ENCODE measurements around the gene RELN. TPM values are rescaled to one million over a fixed set of nuclear protein-coding genes. Genes with fewer than 3 reads are reported as not detected.

RELN gene
- total RNA-seq, 2 donors from 2014 or later, result 2.6 to 3.0 TPM

- Histone ChIP-seq H3K9me3 (no peaks in the 10 kb centered on the region), H3K4me3 (no peak overlapping the region), H3K27ac (no peak overlapping the region), H3K36me3 (no peaks in the 10 kb centered on the region), H3K4me1 (replicated peaks) (no peaks in the 10 kb centered on the region), H3K27me3 (replicated peaks; ENCODE audit: insufficient read depth) (no peaks in the 10 kb centered on the region)
- no peak for DNase-seq (ENCODE audit: low spot score)
- intact Hi-C loops (cut with DNase I), result no loop called here
- WGBS, result 82% methylated on average over 12 of the region's 12 CpGs
- no peak for TF ChIP-seq POLR2AphosphoS5 (IDR thresholded peaks at IDR 0.05)
- TF ChIP-seq, protein P1, sequence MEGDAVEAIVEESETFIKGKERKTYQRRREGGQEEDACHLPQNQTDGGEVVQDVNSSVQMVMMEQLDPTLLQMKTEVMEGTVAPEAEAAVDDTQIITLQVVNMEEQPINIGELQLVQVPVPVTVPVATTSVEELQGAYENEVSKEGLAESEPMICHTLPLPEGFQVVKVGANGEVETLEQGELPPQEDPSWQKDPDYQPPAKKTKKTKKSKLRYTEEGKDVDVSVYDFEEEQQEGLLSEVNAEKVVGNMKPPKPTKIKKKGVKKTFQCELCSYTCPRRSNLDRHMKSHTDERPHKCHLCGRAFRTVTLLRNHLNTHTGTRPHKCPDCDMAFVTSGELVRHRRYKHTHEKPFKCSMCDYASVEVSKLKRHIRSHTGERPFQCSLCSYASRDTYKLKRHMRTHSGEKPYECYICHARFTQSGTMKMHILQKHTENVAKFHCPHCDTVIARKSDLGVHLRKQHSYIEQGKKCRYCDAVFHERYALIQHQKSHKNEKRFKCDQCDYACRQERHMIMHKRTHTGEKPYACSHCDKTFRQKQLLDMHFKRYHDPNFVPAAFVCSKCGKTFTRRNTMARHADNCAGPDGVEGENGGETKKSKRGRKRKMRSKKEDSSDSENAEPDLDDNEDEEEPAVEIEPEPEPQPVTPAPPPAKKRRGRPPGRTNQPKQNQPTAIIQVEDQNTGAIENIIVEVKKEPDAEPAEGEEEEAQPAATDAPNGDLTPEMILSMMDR (IDR thresholded peaks at IDR 0.05), result no peak
- TF ChIP-seq POLR2A (IDR thresholded peaks at IDR 0.05), result no peak
These were observed 438.4 kb downstream of the RELN start for GRCh38 chr7:103551016-103551415.

DNA sequence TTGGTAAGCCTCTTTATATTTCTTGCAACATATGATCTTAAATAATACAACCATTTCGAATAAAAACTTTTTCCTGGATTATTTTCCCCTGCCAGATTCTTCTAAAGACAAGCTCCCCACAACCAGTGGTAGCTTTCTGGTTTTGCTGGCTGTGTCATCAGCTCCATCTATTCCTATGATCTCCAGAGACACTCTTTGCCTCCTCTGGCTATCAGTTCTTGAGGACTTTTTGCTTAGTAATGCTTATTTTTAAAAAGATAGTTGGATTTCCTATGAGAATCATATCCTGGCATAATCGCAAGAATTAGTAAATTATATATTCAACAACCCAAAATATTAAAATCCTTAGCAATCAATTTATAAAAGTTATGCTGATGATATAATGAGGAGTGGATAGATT, 439.7 kb downstream of the RELN start:
- H3K27me3 ChIP-seq (replicated peaks; ENCODE audit: insufficient read depth), result no peaks in the 10 kb centered on the region
- H3K4me1 ChIP-seq (replicated peaks), result no peaks in the 10 kb centered on the region
- H3K4me3 ChIP-seq, result no peak overlapping the region
- DNase-seq (ENCODE audit: low spot score), result no peak
- no peak overlapping the region for H3K27ac ChIP-seq
- intact Hi-C loops (cut with DNase I), result no loop called here
- no peaks in the 10 kb centered on the region for H3K36me3 ChIP-seq
- no peak for TF ChIP-seq POLR2A (IDR thresholded peaks at IDR 0.05)
- TF ChIP-seq, protein P1 (IDR thresholded peaks at IDR 0.05), result no peak
- TF ChIP-seq POLR2AphosphoS5 (IDR thresholded peaks at IDR 0.05), result no peak
- no peaks in the 10 kb centered on the region for H3K9me3 ChIP-seq
- 84% methylated on average over 2 of the region's 2 CpGs for WGBS

- H3K9me3 ChIP-seq, result no peaks in the 10 kb centered on the region
- H3K4me1 ChIP-seq (replicated peaks), result no peaks in the 10 kb centered on the region
- H3K27ac ChIP-seq, result no peak overlapping the region
- no peak for DNase-seq (ENCODE audit: low spot score)
- intact Hi-C loops (cut with DNase I), result no loop called here
- TF ChIP-seq POLR2AphosphoS5 (IDR thresholded peaks at IDR 0.05) (no peak), POLR2A (IDR thresholded peaks at IDR 0.05) (no peak)
- TF ChIP-seq, protein P1 (IDR thresholded peaks at IDR 0.05), result no peak
- H3K4me3 ChIP-seq, result no peak overlapping the region
- 77% methylated on average over 3 of the region's 3 CpGs for WGBS
- H3K27me3 ChIP-seq (replicated peaks; ENCODE audit: insufficient read depth), result no peaks in the 10 kb centered on the region
- no peaks in the 10 kb centered on the region for H3K36me3 ChIP-seq
These were observed 441.8 kb downstream of the RELN start for GRCh38 chr7:103547451-103548284.

DNA sequence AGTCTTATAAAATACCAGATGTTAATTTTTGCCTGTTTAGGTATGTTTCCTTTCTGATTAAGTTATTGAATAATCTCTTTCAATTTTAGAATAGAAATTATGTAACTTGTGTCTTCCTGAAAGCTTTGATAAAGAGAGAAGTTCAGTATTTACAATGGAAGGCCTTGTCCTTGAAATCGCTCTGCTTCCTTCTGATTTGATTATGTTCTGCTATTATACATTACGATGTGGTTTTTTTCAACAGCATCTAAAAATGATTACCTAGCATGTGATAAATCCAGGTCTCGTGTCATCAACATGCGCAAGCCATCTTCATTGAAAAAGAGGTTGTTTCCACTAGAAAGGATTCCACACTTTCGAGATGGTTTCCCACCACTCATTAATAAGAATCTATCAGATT, 447.0 kb downstream of the RELN start:
- no peaks in the 10 kb centered on the region for H3K27me3 ChIP-seq (replicated peaks; ENCODE audit: insufficient read depth)
- WGBS, result 91% methylated on average over 5 of the region's 5 CpGs
- H3K27ac ChIP-seq, result no peak overlapping the region
- H3K4me1 ChIP-seq (replicated peaks), result no peaks in the 10 kb centered on the region
- TF ChIP-seq, protein P1 (IDR thresholded peaks at IDR 0.05), result no peak
- no peak for TF ChIP-seq POLR2A (IDR thresholded peaks at IDR 0.05)
- no peak for TF ChIP-seq POLR2AphosphoS5 (IDR thresholded peaks at IDR 0.05)
- no peak for DNase-seq (ENCODE audit: low spot score)
- no peak overlapping the region for H3K4me3 ChIP-seq
- intact Hi-C loops (cut with DNase I), result no loop called here
- H3K36me3 ChIP-seq, result no peaks in the 10 kb centered on the region
- no peaks in the 10 kb centered on the region for H3K9me3 ChIP-seq

- 81% methylated on average over 2 of the region's 2 CpGs for WGBS
- no peak for TF ChIP-seq POLR2AphosphoS5 (IDR thresholded peaks at IDR 0.05)
- TF ChIP-seq, protein P1 (IDR thresholded peaks at IDR 0.05), result no peak
- TF ChIP-seq POLR2A (IDR thresholded peaks at IDR 0.05), result no peak
- Histone ChIP-seq H3K27me3 (replicated peaks; ENCODE audit: insufficient read depth) (no peaks in the 10 kb centered on the region), H3K4me1 (replicated peaks) (no peaks in the 10 kb centered on the region), H3K4me3 (no peak overlapping the region), H3K36me3 (no peaks in the 10 kb centered on the region), H3K9me3 (no peaks in the 10 kb centered on the region), H3K27ac (no peak overlapping the region)
- DNase-seq (ENCODE audit: low spot score), result no peak
- intact Hi-C loops (cut with DNase I), result no loop called here
These were observed 447.5 kb downstream of the RELN start for GRCh38 chr7:103541947-103542346.
